ENCODE data around the gene DMKN. TPM values are rescaled to one million over a fixed set of nuclear protein-coding genes. Genes with fewer than 3 reads are reported as not detected.
A peak's percentile ranks its signal among the peaks of the same experiment; 100 is the strongest.

DMKN gene
- total and polyA plus RNA-seq, 9 of the 15 experiments (the other 6 are each of a cell fraction or from before 2014, with no cell fraction given), result 0.36 to 0.53 TPM; not detected in 7

GRCh38 chr19:35455616-35456201 is 57.7 kb downstream of the DMKN start:
- ATAC-seq, result no peak
- WGBS (ENCODE audit: insufficient coverage, low coverage, missing lambda C conversion rate), result 13% methylated on average over 2 of the region's 3 CpGs
- no peaks in the 10 kb centered on the region for H4K20me1 ChIP-seq (replicated peaks; ENCODE audit: control insufficient read depth, insufficient read depth, low read length)
- no peak overlapping the region for H3K4me3 ChIP-seq
- no TSS peak for BruUV-seq (replicated peaks)
- no peak overlapping the region for H3K9ac ChIP-seq (ENCODE audit: insufficient read depth in 1 of 2, low read depth in 2 of 2, low read length in 2 of 2)
- H3K36me3 ChIP-seq (ENCODE audit: control insufficient read depth, insufficient read depth, low read length), result no peaks in the 10 kb centered on the region
- intact Hi-C loops (cut with micrococcal nuclease) (no loop called here), in situ Hi-C loops (cut with MboI) (no loop called here)
- no peak overlapping the region for H3K27ac ChIP-seq (ENCODE audit: extremely low read depth, low read depth, low read length)
- DNase-seq (ENCODE audit: extremely low read depth in 1 of 4, low spot score in 3 of 4), result no peak
- no peak overlapping the region for H2AFZ ChIP-seq (ENCODE audit: low read depth, low read length)
- no peak overlapping the region for H3K4me2 ChIP-seq (ENCODE audit: insufficient read depth, low read length)
- H3K27me3 ChIP-seq (ENCODE audit: control insufficient read depth in 2 of 2, insufficient read depth in 2 of 2, low read length in 2 of 2), result peaks cover 14 to 38% of the 10 kb centered on the region in 2 experiments; a peak in 3 of 5 replicates
- ChIA-PET POLR2A (interaction anchor here (0.6 kb wide), 1 partner anchor 494 kb away, joined by 3 read pairs; no protein-coding TSS in a partner anchor), CTCF (ENCODE audit: low intra/inter-chr PET ratio) (no interaction called here)
- no peaks in the 10 kb centered on the region for H3K4me1 ChIP-seq (replicated peaks in 1 of 2; ENCODE audit: control insufficient read depth in 2 of 2, insufficient read depth in 2 of 2, low read length in 2 of 2)
- no peaks in the 10 kb centered on the region for H3K9me3 ChIP-seq (replicated peaks; ENCODE audit: control insufficient read depth, insufficient read depth, low read depth, low read length)
- H3K9me1 ChIP-seq (ENCODE audit: control insufficient read depth, insufficient read depth, low read length), result no peaks in the 10 kb centered on the region
- H3K79me2 ChIP-seq (ENCODE audit: control insufficient read depth, insufficient read depth, low read length), result no peaks in the 10 kb centered on the region
- no peak for FAIRE-seq
- TF ChIP-seq, protein P1, sequence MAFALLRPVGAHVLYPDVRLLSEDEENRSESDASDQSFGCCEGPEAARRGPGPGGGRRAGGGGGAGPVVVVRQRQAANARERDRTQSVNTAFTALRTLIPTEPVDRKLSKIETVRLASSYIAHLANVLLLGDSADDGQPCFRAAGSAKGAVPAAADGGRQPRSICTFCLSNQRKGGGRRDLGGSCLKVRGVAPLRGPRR (CRISPR knock-in tag; IDR thresholded peaks at IDR 0.05), result no peak
- TF ChIP-seq TSC22D4 (tag; IDR thresholded peaks at IDR 0.05) (no peak), SNAPC5 (CRISPR knock-in tag; IDR thresholded peaks at IDR 0.05) (no peak), ZNF561 (CRISPR knock-in tag; conservative IDR thresholded peaks at IDR 0.05) (no peak), PREB (CRISPR knock-in tag; IDR thresholded peaks at IDR 0.05) (no peak), HNRNPK (IDR thresholded peaks at IDR 0.05; ENCODE audit: low read depth, low read length, poor library complexity, severe bottlenecking) (no peak), BMI1 (IDR thresholded peaks at IDR 0.05; ENCODE audit: low read length) (no peak), MCM2 (IDR thresholded peaks at IDR 0.05; ENCODE audit: low read depth) (no peak), POLR2G (IDR thresholded peaks at IDR 0.05; ENCODE audit: low read depth, low read length) (no peak), TRIM24 (IDR thresholded peaks at IDR 0.05) (no peak), TAF15 (IDR thresholded peaks at IDR 0.05; ENCODE audit: low read depth, low read length) (no peak), KAT7 (CRISPR knock-in tag; IDR thresholded peaks at IDR 0.05; ENCODE audit: borderline replicate concordance) (no peak), CHD4 (IDR thresholded peaks at IDR 0.05; ENCODE audit: insufficient read depth, insufficient replicate concordance, low read depth, low read length, poor library complexity, severe bottlenecking) (no peak), BCOR (IDR thresholded peaks at IDR 0.05) (peak; percentile 45; the same call in 1 of the 2 replicates), RBM14 (IDR thresholded peaks at IDR 0.05; ENCODE audit: borderline replicate concordance, insufficient read depth, low read depth, low read length) (no peak), DPF2 (IDR thresholded peaks at IDR 0.05) (no peak), NFIC (IDR thresholded peaks at IDR 0.05) (peak; percentile 76), ZSCAN29 (IDR thresholded peaks at IDR 0.05) (no peak), ZNF76 (CRISPR knock-in tag; IDR thresholded peaks at IDR 0.05; ENCODE audit: borderline replicate concordance) (no peak), KAT8 (IDR thresholded peaks at IDR 0.05; ENCODE audit: low read depth) (no peak), HDAC3 (IDR thresholded peaks at IDR 0.05; ENCODE audit: borderline replicate concordance, partially characterized antibody) (no peak), ZNF384 (IDR thresholded peaks at IDR 0.05; ENCODE audit: low read depth, low read length) (peak; percentile 67)
- TF ChIP-seq, protein P2, sequence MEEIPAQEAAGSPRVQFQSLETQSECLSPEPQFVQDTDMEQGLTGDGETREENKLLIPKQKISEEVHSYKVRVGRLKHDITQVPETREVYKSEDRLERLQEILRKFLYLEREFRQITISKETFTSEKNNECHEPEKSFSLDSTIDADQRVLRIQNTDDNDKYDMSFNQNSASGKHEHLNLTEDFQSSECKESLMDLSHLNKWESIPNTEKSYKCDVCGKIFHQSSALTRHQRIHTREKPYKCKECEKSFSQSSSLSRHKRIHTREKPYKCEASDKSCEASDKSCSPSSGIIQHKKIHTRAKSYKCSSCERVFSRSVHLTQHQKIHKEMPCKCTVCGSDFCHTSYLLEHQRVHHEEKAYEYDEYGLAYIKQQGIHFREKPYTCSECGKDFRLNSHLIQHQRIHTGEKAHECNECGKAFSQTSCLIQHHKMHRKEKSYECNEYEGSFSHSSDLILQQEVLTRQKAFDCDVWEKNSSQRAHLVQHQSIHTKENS (CRISPR knock-in tag; IDR thresholded peaks at IDR 0.05), result no peak
